Activated CD4-positive, alpha-beta T cell treated with anti-CD3 and anti-CD28 coated beads, Interleukin-2, Interleukin-6, amounts not matched to agents 100 ng/mL and 50 ng/mL, durations not matched to agents 16 hours and 8 hours (primary cell): ENCODE results near the gene PRKCE.

ENCODE experiments used
- DNase-seq: peaks from one replicate; pipeline ENCODE4 v3.0.0-alpha.2; 2020

The PRKCE gene

GRCh38 chr2:45634223-45634622, 17.3 kb upstream of the PRKCE start:
- no peak for DNase-seq

- DNase-seq, result no peak
Observed at GRCh38 chr2:45636008-45636407, 15.5 kb upstream of the PRKCE start.

- DNase-seq, result peak; percentile 39
Observed at GRCh38 chr2:45637440-45637839, 14.0 kb upstream of the PRKCE start.

GRCh38 chr2:45640576-45640975, 10.9 kb upstream of the PRKCE start:
- DNase-seq, result no peak

- no peak for DNase-seq
Observed at GRCh38 chr2:45643095-45643494, 8.4 kb upstream of the PRKCE start.

- peak; percentile 79 for DNase-seq
Observed at GRCh38 chr2:45643543-45644542, 7.6 kb upstream of the PRKCE start.

GRCh38 chr2:45646289-45646688, 5.2 kb upstream of the PRKCE start:
- no peak for DNase-seq

GRCh38 chr2:45647356-45647755, 4.1 kb upstream of the PRKCE start:
- DNase-seq, result no peak

GRCh38 chr2:45647986-45648520, 3.4 kb upstream of the PRKCE start:
- DNase-seq, result no peak

- DNase-seq, result no peak
Observed at GRCh38 chr2:45648636-45649035, 2.8 kb upstream of the PRKCE start.

GRCh38 chr2:45649462-45649857, 2.0 kb upstream of the PRKCE start:
- no peak for DNase-seq

- DNase-seq, result peak; percentile 49
Observed at GRCh38 chr2:45649858-45650811, 1.3 kb upstream of the PRKCE start.

- peak; percentile 93 for DNase-seq
Observed at GRCh38 chr2:45650851-45651414, 542 bp upstream of the PRKCE start.

GRCh38 chr2:45652090-45653031, 886 bp downstream of the PRKCE start:
- peak; percentile 13 for DNase-seq

GRCh38 chr2:45653122-45653913, 1.8 kb downstream of the PRKCE start:
- DNase-seq, result no peak

- no peak for DNase-seq
Observed at GRCh38 chr2:45654250-45654649, 2.8 kb downstream of the PRKCE start.

- no peak for DNase-seq
Observed at GRCh38 chr2:45661828-45662227, 10.4 kb downstream of the PRKCE start.

GRCh38 chr2:45664635-45665261, 13.3 kb downstream of the PRKCE start:
- DNase-seq, result no peak

GRCh38 chr2:45668509-45668908, 17.0 kb downstream of the PRKCE start:
- no peak for DNase-seq

GRCh38 chr2:45669032-45669486, 17.6 kb downstream of the PRKCE start:
- DNase-seq, result no peak
